Activated T-helper 9 cell treated with anti-CD3 and anti-CD28 coated beads, Interleukin-2, amount 50 U/mL, for 16 hours (primary cell): Measurements from ENCODE around the gene NTN5.
"Not testable (repeated sequence)": the region's sequence is repeated elsewhere in the genome, so short reads cannot be mapped to it uniquely, and the experiment has no call there.

Experiments used
- DNase-seq: peaks from one replicate; pipeline ENCODE4 v3.0.0-alpha.2; 2020; ENCODE audit warnings: low read depth

Gene NTN5

GRCh38 chr19:48644355-48644754 is 28.5 kb downstream of the NTN5 start:
- no peak for DNase-seq

- DNase-seq = no peak
These were observed 30.0 kb downstream of the NTN5 start for GRCh38 chr19:48642862-48643261.

- no peak for DNase-seq
These were observed 31.0 kb downstream of the NTN5 start for GRCh38 chr19:48641850-48642249.

- no peak for DNase-seq
These were observed 33.1 kb downstream of the NTN5 start for GRCh38 chr19:48639483-48640375.

- DNase-seq = no peak
These were observed 33.9 kb downstream of the NTN5 start for GRCh38 chr19:48638831-48639381.

GRCh38 chr19:48637948-48638830 is 34.6 kb downstream of the NTN5 start:
- peak; percentile 67 for DNase-seq

GRCh38 chr19:48637449-48637947 is 35.3 kb downstream of the NTN5 start:
- DNase-seq = peak; percentile 99

GRCh38 chr19:48636859-48637448 is 35.9 kb downstream of the NTN5 start, which contains the start of gene DBP:
DBP (minus strand) TSS chr19:48637379; CDS start chr19:48636994, 385 bp downstream.
- no peak for DNase-seq

GRCh38 chr19:48635966-48636858 is 36.6 kb downstream of the NTN5 start:
- DNase-seq = no peak

- DNase-seq = peak; percentile 73
These were observed 37.4 kb downstream of the NTN5 start for GRCh38 chr19:48635263-48635965.

GRCh38 chr19:48634424-48635262 is 38.2 kb downstream of the NTN5 start:
- DNase-seq = peak; percentile 87

- no peak for DNase-seq
These were observed 38.8 kb downstream of the NTN5 start for GRCh38 chr19:48634036-48634342.

- DNase-seq = no peak
These were observed 39.4 kb downstream of the NTN5 start for GRCh38 chr19:48633148-48634035.

GRCh38 chr19:48632692-48633147 is 40.1 kb downstream of the NTN5 start:
- DNase-seq = no peak

- not testable (repeated sequence) for DNase-seq
These were observed 40.5 kb downstream of the NTN5 start for GRCh38 chr19:48632286-48632685.

- no peak for DNase-seq
These were observed 41.6 kb downstream of the NTN5 start for GRCh38 chr19:48631225-48631624.

- DNase-seq = no peak
These were observed 42.3 kb downstream of the NTN5 start for GRCh38 chr19:48630296-48631063.
